C4-2B (cell line): ENCODE measurements around the gene EXOC6.

Experiments
- H3K27ac ChIP-seq: fragments of 450-650 bp; 2 replicates; pipeline ENCODE4 v1.5.1; 2017
- CTCF ChIP-seq: fragments of 450-650 bp; conservative IDR thresholded peaks from 2 replicates; pipeline ENCODE4 v1.5.1; 2017; ENCODE audit warnings: mild to moderate bottlenecking
- ZFX ChIP-seq: fragments of 450-650 bp; IDR thresholded peaks from 2 replicates; pipeline ENCODE4 v1.6.1; 2017

Gene EXOC6

DNA sequence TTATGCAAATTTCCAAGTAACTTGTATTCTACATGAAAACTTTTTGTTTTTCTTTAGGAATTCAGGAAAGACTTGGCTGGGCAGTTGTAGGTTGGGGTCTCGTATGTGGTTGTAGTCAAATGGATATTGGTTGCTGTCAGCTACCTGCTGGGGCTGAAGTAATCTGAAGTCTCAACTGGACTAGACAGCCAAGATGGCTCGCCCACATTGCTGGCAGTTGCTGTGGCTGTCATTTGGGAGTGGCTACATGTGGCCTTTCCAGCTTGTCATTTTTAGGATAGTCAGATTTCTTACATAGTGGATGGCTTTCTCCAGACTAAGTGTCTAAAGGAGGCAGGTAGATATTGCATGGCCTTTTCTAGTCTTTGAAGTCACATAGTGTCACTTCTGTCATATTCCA lies 32.6 kb downstream of the EXOC6 start:
- no peak overlapping the region for H3K27ac ChIP-seq
- TF ChIP-seq ZFX = no peak
- no peak for TF ChIP-seq CTCF

- H3K27ac ChIP-seq = no peak overlapping the region
- no peak for TF ChIP-seq CTCF
Observed at GRCh38 chr10:92886334-92886961, 38.1 kb downstream of the EXOC6 start.

DNA sequence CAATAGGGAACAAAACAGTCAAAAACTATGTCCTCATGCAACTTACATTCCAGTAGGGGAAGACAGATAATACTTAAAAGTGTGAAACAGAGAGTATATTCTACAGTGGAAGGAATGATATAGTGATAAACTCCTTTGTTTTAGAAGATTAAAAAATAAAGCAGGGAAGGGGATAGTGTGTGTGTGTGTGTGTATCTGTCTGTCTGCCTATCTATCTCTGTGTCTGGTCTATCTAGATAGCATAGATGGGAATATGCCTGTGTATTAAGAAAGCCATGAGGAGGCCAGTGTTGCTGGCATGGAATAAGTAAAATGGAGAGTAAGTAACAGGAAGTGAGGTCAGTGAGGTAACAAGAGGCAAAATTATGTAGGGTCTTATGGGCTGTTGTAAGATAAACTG lies 42.2 kb downstream of the EXOC6 start:
- TF ChIP-seq CTCF = no peak
- TF ChIP-seq ZFX = no peak
- H3K27ac ChIP-seq = no peak overlapping the region

DNA sequence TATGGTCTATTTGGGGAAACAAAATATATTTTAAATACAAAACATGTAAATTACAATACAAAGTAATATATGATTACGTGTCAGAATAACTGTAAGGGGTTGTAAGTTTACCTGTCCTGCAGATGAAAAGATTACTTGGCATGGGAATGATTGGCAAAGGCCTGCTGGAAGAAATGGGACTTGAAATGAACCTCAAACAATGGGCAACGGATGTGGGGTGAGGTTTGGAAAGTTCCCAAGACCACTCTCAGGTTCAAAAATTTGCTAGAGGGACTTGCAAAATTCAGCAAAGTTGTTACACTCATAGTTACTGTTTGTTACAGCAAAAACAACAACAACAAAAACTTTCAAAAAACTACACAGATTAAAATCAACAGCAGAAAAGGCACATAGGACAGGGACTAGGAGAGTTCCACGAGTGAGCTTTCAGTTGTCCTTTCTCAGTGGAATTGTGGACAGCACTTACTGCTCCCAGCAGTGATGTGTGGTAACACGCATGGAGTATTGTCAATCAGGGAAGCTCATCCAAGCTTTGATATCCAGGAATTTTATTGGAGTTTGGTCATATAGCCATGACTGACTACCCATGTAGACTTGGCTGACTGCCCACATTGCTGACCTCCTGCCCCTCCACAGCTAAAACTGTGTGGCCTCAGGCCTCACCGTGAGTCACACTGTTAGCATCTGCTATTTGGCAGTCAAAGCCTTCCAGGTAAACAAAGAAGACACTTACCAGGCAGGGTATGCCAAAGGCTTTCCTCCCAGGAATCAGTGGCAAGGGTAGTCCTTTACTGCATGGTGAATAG lies 43.8 kb downstream of the EXOC6 start:
- no peak for TF ChIP-seq ZFX
- H3K27ac ChIP-seq = peak overlapping the region; percentile 38; the same call in 1 of the 2 replicates

- no peak for TF ChIP-seq CTCF
- TF ChIP-seq ZFX = no peak
- H3K27ac ChIP-seq = peak overlapping the region; percentile 38; the same call in 1 of the 2 replicates
Observed at GRCh38 chr10:92892691-92893054, 44.4 kb downstream of the EXOC6 start.

DNA sequence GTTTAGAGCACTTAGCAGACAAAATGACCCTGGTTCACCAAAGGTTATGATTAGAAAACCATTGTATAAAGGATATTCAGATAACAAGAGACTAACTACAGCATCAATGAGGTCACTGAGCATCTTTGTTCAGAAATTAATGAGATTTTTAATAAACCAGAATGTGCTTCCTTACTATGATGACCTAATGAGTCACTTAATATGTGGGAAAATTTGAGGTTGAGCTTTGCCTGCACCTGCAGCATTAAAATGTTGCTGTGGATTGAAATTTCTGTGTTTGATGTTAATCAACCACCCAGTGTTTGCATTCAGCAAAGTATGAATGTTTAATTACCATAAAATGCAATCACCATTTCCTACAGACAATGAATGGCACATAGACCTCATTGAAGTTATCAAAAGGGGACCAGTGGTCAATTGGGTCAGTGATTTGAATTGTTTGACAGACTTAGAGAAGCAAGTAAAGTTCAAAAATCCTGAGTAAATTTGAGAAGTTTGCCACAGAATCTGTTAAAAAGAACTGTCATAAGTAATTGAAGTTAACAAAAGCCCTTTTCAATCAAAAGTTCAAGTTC lies 45.8 kb downstream of the EXOC6 start:
- H3K27ac ChIP-seq = no peak overlapping the region
- TF ChIP-seq CTCF = no peak
- TF ChIP-seq ZFX = no peak

DNA sequence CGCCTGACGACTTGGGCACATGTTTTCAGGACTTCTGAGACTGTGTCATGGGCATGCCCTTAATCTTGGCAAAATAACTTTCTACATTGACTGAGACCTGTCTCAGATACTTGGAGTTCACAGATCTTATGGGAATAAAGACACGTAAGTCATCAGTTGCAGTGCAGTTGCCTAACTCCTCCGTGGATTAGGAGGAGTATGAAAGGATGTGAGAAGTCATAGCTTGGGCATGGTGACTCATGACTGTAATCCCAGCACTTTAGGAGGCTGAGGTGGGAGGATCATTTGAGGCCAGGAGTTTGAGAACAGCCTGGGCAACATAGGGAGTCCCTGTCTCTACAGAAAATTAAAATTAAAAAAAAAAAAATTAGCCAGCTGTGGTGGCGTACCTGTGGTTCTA lies 49.6 kb downstream of the EXOC6 start:
- no peak overlapping the region for H3K27ac ChIP-seq
- TF ChIP-seq ZFX = no peak
- no peak for TF ChIP-seq CTCF
